ENCODE data around the gene KNDC1.
A peak's percentile ranks its signal among the peaks of the same experiment; 100 is the strongest.
"Not testable (repeated sequence)": the region's sequence is repeated elsewhere in the genome, so short reads cannot be mapped to it uniquely, and the experiment has no call there.

KNDC1 gene

GRCh38 chr10:133259602-133259989, 99.6 kb downstream of the KNDC1 start:
- DNase-seq (ENCODE audit: low read depth): no peak

GRCh38 chr10:133260895-133261725, 101.1 kb downstream of the KNDC1 start:
- peak; percentile 51 for DNase-seq (ENCODE audit: low read depth)

- peak; percentile 83 for DNase-seq (ENCODE audit: low read depth)
These were observed 101.8 kb downstream of the KNDC1 start for GRCh38 chr10:133261726-133262325.

- DNase-seq (ENCODE audit: low read depth): no peak
These were observed 102.7 kb downstream of the KNDC1 start for GRCh38 chr10:133262696-133263095.

GRCh38 chr10:133263674-133264073, 103.7 kb downstream of the KNDC1 start:
- no peak for DNase-seq (ENCODE audit: low read depth)

- DNase-seq (ENCODE audit: low read depth): no peak
These were observed 104.4 kb downstream of the KNDC1 start for GRCh38 chr10:133264461-133264860.

- DNase-seq (ENCODE audit: low read depth): not testable (repeated sequence)
These were observed 105.0 kb downstream of the KNDC1 start for GRCh38 chr10:133265052-133265451.

GRCh38 chr10:133266056-133266795, 106.2 kb downstream of the KNDC1 start:
- DNase-seq (ENCODE audit: low read depth): no peak

GRCh38 chr10:133267293-133267692, 107.3 kb downstream of the KNDC1 start:
- DNase-seq (ENCODE audit: low read depth): no peak

GRCh38 chr10:133267829-133268228, 107.8 kb downstream of the KNDC1 start:
- DNase-seq (ENCODE audit: low read depth): no peak

GRCh38 chr10:133268532-133268931, 108.5 kb downstream of the KNDC1 start:
- no peak for DNase-seq (ENCODE audit: low read depth)

GRCh38 chr10:133269367-133269766, 109.3 kb downstream of the KNDC1 start:
- DNase-seq (ENCODE audit: low read depth): no peak

- no peak for DNase-seq (ENCODE audit: low read depth)
These were observed 110.2 kb downstream of the KNDC1 start for GRCh38 chr10:133270204-133270603.

GRCh38 chr10:133270773-133271297, 110.8 kb downstream of the KNDC1 start:
- no peak for DNase-seq (ENCODE audit: low read depth)

- DNase-seq (ENCODE audit: low read depth): no peak
These were observed 111.7 kb downstream of the KNDC1 start for GRCh38 chr10:133271521-133272300.

GRCh38 chr10:133272301-133272963, 112.4 kb downstream of the KNDC1 start:
- DNase-seq (ENCODE audit: low read depth): no peak

- DNase-seq (ENCODE audit: low read depth): no peak
These were observed 113.0 kb downstream of the KNDC1 start for GRCh38 chr10:133272964-133273420.

GRCh38 chr10:133273534-133274143, 113.6 kb downstream of the KNDC1 start:
- DNase-seq (ENCODE audit: low read depth): no peak

- peak; percentile 80 for DNase-seq (ENCODE audit: low read depth)
These were observed 115.0 kb downstream of the KNDC1 start for GRCh38 chr10:133274751-133275683.

GRCh38 chr10:133275684-133276092, 115.7 kb downstream of the KNDC1 start:
- no peak for DNase-seq (ENCODE audit: low read depth)
